ENCODE data around the gene PDCD7.

The PDCD7 gene

DNA sequence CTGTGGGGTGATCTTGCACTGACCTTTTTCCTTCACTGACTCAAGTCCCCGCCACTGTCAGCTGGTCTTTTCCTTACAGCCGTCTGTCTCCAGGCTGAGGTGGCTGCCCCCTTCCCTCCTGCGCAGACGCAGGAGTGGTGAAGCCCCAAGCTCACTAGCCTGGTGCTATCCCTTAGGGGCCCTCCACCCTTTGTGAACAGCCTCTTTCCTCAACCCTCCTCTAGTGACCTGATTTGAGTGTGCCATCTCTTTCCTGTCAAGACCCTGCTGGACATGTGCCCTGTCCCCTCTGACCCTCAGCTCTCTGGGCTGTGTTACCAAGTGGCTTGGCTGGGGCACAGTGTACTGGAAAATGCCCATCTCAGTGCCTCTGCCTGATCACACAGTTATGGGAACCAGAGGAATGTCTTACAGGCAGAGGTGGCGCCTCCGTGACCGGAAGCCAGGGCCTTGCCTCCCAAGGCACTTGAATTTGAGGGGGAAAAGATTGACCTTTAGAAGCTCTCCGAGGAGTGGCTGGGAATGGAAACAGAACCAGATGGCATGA lies 48.3 kb downstream of the PDCD7 start:
- TF ChIP-seq POU2F2 (IDR thresholded peaks at IDR 0.05; ENCODE audit: low read depth, low read length) (no peak), POLR2A (IDR thresholded peaks at IDR 0.05; ENCODE audit: low read depth, low read length) (no peak), SPI1 (IDR thresholded peaks at IDR 0.05; ENCODE audit: low read depth, low read length) (no peak), TAF1 (IDR thresholded peaks at IDR 0.05; ENCODE audit: low read depth, low read length) (no peak), PAX5 (IDR thresholded peaks at IDR 0.05; ENCODE audit: insufficient read depth, low read length, severe bottlenecking) (no peak), POLR2AphosphoS5 (IDR thresholded peaks at IDR 0.05; ENCODE audit: low read depth, low read length) (no peak)
- DNase-seq (ENCODE audit: insufficient read length, low spot score) (no peak), FAIRE-seq (no peak)

DNA sequence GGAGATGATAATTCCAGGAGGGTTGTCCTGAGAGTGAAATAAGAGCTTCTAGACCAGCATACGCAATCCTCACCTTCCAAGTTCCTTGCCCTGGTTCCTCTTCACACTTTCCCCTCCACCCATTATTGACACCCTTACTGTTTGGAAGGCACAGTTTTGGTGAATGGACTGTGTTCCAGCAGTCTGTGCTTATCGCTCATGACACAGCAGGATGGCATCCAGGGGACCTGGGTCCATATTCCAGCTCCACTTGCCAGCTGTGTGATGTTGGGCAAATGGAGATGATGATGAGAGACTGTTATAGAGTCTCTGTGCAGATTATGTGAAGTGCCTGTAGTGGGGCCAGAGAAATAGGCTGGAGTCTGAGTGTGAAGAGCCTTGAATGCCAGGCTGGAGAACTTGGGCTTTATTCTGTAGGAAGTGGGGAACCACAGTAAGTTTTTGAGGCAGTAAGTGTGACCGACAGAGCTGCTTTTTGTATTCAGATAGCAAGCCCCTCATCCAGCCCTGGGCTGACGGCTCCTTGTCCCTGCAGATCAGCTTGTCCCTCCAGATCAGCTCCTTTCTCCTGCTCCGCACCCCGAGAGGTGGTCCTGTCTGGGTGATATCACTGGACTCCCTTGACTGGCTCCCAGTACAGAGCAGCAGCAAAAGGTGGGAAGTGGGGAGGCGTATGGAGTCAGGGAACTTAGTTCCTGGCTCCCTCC lies 49.0 kb downstream of the PDCD7 start:
- no peak for DNase-seq (ENCODE audit: insufficient read length, low spot score)
- FAIRE-seq: no peak
- TF ChIP-seq POLR2A (IDR thresholded peaks at IDR 0.05; ENCODE audit: low read depth, low read length) (no peak), TAF1 (IDR thresholded peaks at IDR 0.05; ENCODE audit: low read depth, low read length) (no peak), PAX5 (IDR thresholded peaks at IDR 0.05; ENCODE audit: insufficient read depth, low read length, severe bottlenecking) (no peak)

DNA sequence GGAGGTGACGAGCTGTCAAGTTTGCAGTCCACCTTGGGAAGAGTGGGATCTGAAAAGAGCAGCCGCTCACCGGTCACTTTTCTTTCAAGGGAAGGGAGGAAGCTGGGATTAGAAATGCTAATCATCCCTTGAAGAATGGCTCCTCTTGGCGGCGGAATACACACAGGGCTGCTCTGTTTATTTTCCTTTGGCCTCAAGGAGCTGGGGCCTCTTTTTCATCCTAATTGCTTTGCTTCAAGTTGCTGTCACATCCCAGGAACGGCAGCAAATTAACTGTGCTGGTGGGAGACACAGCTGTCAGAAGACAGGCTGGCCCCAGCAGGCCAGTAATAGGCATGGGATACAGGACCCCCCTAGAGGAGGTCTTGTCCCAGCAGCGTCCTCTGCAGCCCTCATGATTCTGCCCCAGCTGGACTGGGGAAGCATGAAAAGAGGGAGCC lies 50.3 kb downstream of the PDCD7 start:
- no peak for DNase-seq (ENCODE audit: insufficient read length, low spot score)

DNA sequence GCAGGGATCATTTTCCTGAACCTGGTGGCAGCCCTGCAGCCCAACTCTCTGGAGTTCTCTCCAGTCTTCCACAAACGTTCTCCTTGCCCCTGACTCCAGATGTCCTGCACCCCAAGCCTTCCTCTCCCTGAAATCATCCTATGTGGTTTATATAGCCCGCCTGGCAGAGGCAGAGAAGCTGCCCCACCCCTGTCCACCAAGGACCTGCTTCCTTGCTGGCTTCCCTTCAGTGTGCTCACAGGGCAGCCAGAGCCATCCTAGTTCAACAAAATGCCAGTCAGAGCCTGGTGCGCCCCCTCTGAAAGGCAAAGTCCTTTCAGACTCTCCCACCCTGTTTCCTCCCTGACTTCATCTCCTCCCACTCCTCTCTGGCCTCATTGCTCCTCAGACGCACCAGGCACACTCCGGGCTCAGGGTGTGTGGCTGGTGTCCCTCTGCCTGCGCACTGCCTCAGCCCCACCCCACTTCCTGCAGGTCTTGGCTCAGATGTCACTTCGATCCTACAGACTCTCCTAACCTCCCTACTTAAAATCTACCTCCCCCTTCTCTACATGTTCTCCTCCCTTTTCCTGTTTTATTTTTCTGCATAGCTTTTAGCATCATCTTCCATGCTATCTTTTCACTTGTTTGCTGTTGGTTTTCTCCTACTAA lies 51.2 kb downstream of the PDCD7 start:
- TF ChIP-seq POLR2A (IDR thresholded peaks at IDR 0.05; ENCODE audit: low read depth, low read length) (no peak), SPI1 (IDR thresholded peaks at IDR 0.05; ENCODE audit: low read depth, low read length) (no peak), POU2F2 (IDR thresholded peaks at IDR 0.05; ENCODE audit: low read depth, low read length) (no peak), TAF1 (IDR thresholded peaks at IDR 0.05; ENCODE audit: low read depth, low read length) (no peak), POLR2AphosphoS5 (IDR thresholded peaks at IDR 0.05; ENCODE audit: low read depth, low read length) (no peak), PAX5 (IDR thresholded peaks at IDR 0.05; ENCODE audit: insufficient read depth, low read length, severe bottlenecking) (no peak)
- no peak for FAIRE-seq
- DNase-seq (ENCODE audit: insufficient read length, low spot score): no peak

More for the DNA sequence above, 50.3 kb downstream of the PDCD7 start:
- FAIRE-seq: no peak
- TF ChIP-seq POLR2AphosphoS5 (IDR thresholded peaks at IDR 0.05; ENCODE audit: low read depth, low read length) (no peak), POLR2A (IDR thresholded peaks at IDR 0.05; ENCODE audit: low read depth, low read length) (no peak), TAF1 (IDR thresholded peaks at IDR 0.05; ENCODE audit: low read depth, low read length) (no peak), PAX5 (IDR thresholded peaks at IDR 0.05; ENCODE audit: insufficient read depth, low read length, severe bottlenecking) (no peak), SPI1 (IDR thresholded peaks at IDR 0.05; ENCODE audit: low read depth, low read length) (no peak), POU2F2 (IDR thresholded peaks at IDR 0.05; ENCODE audit: low read depth, low read length) (no peak)

DNA sequence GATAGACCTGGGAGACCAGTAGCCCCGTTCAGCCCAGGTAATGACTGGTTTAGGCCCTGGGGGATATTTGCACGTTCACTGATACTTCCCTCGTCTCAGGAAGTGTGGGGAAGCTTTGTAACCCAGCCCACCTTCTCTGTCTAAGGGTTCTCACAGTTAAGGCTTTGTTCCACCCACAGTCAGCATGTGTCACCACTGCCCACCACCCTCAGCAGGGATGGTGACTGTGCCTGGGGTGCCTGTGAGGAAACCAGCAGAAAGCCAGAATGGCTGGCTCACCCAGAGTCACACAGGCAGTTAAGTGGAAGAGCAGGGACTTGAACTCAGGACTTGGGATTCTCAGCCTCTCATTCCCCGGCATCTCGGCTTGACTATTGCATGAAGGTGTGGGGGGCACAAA lies 51.9 kb downstream of the PDCD7 start:
- FAIRE-seq: no peak
- DNase-seq (ENCODE audit: insufficient read length, low spot score): no peak
- no peak for TF ChIP-seq SPI1 (IDR thresholded peaks at IDR 0.05; ENCODE audit: low read depth, low read length)
- no peak for TF ChIP-seq POLR2AphosphoS5 (IDR thresholded peaks at IDR 0.05; ENCODE audit: low read depth, low read length)
- TF ChIP-seq POU2F2 (IDR thresholded peaks at IDR 0.05; ENCODE audit: low read depth, low read length): no peak
- no peak for TF ChIP-seq POLR2A (IDR thresholded peaks at IDR 0.05; ENCODE audit: low read depth, low read length)
- no peak for TF ChIP-seq TAF1 (IDR thresholded peaks at IDR 0.05; ENCODE audit: low read depth, low read length)
- no peak for TF ChIP-seq PAX5 (IDR thresholded peaks at IDR 0.05; ENCODE audit: insufficient read depth, low read length, severe bottlenecking)

DNA sequence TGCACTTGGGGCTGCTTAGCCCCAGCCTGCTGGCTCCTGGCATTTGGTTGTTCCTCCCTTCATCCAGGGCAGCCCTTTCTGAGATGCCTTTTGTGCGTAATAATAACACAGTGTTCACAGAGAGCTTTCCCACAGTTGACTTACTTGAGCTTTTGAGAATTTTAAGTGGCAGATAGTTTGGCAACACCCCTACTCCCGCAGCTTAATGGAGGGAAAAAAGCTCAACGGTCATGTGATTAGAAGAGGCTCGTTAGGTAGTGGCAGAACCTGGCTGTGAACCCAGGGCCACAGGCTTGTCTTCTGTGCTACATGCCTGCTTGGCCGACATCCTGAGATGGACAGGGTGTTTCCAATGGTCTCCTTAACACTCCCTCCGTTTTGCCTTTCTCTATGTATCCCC lies 52.3 kb downstream of the PDCD7 start:
- DNase-seq (ENCODE audit: insufficient read length, low spot score) (no peak), FAIRE-seq (no peak)
- TF ChIP-seq TAF1 (IDR thresholded peaks at IDR 0.05; ENCODE audit: low read depth, low read length): no peak
- TF ChIP-seq POLR2AphosphoS5 (IDR thresholded peaks at IDR 0.05; ENCODE audit: low read depth, low read length): no peak
- no peak for TF ChIP-seq POU2F2 (IDR thresholded peaks at IDR 0.05; ENCODE audit: low read depth, low read length)
- TF ChIP-seq SPI1 (IDR thresholded peaks at IDR 0.05; ENCODE audit: low read depth, low read length): no peak
- TF ChIP-seq POLR2A (IDR thresholded peaks at IDR 0.05; ENCODE audit: low read depth, low read length): no peak

DNA sequence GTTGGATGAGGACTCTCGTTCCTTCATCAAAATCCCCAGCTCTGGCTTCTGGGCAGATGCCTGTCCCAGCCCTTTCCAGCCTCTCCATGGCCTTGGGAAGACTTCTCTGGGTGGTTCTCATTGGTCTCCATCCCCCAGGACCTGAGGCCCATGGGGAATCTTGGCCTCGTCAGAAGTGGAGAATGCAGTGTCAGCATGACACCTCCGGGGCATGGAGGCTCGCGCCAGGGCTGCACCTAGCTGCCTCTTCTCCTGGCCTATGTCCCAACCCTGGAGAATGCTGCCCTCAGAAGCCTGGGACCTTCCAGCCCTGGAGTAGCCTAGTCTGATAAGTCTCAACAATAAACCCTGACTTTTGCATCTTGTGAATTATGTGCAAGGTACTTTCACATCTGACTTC lies 54.0 kb downstream of the PDCD7 start:
- TF ChIP-seq PAX5 (IDR thresholded peaks at IDR 0.05; ENCODE audit: insufficient read depth, low read length, severe bottlenecking) (no peak), SPI1 (IDR thresholded peaks at IDR 0.05; ENCODE audit: low read depth, low read length) (no peak), POLR2AphosphoS5 (IDR thresholded peaks at IDR 0.05; ENCODE audit: low read depth, low read length) (no peak), POLR2A (IDR thresholded peaks at IDR 0.05; ENCODE audit: low read depth, low read length) (no peak), TAF1 (IDR thresholded peaks at IDR 0.05; ENCODE audit: low read depth, low read length) (no peak), POU2F2 (IDR thresholded peaks at IDR 0.05; ENCODE audit: low read depth, low read length) (no peak)
- FAIRE-seq (no peak), DNase-seq (ENCODE audit: insufficient read length, low spot score) (no peak)

GRCh38 chr15:65077981-65078352 lies 55.6 kb downstream of the PDCD7 start:
- peak; percentile 42 for DNase-seq (ENCODE audit: insufficient read length, low spot score)
- no peak for FAIRE-seq

DNA sequence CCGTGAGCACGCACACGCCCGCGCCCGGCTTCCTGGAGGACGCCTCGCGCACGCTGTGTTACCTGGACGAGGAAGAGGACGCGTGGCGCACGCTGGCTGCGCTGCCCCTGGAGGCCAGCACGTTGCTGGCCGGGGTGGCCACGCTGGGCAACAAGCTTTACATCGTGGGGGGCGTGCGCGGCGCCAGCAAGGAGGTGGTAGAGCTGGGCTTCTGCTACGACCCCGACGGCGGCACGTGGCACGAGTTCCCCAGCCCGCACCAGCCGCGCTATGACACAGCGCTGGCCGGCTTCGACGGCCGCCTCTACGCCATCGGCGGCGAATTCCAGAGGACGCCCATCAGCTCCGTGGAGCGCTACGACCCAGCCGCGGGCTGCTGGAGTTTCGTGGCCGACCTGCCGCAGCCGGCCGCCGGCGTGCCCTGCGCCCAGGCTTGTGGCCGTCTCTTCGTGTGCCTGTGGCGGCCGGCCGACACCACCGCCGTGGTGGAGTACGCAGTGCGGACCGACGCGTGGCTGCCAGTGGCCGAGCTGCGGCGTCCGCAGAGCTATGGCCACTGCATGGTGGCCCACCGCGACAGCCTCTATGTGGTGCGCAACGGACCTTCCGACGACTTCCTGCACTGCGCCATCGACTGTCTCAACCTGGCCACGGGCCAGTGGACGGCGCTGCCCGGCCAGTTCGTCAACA lies 56.2 kb downstream of the PDCD7 start:
- DNase-seq (ENCODE audit: insufficient read length, low spot score): no peak
- TF ChIP-seq POU2F2 (IDR thresholded peaks at IDR 0.05; ENCODE audit: low read depth, low read length) (no peak), PAX5 (IDR thresholded peaks at IDR 0.05; ENCODE audit: insufficient read depth, low read length, severe bottlenecking) (no peak), POLR2AphosphoS5 (IDR thresholded peaks at IDR 0.05; ENCODE audit: low read depth, low read length) (no peak), SPI1 (IDR thresholded peaks at IDR 0.05; ENCODE audit: low read depth, low read length) (no peak), TAF1 (IDR thresholded peaks at IDR 0.05; ENCODE audit: low read depth, low read length) (no peak), POLR2A (IDR thresholded peaks at IDR 0.05; ENCODE audit: low read depth, low read length) (no peak)
- FAIRE-seq: no peak

More at GRCh38 chr15:65077981-65078352, 55.6 kb downstream of the PDCD7 start:
- TF ChIP-seq POU2F2 (IDR thresholded peaks at IDR 0.05; ENCODE audit: low read depth, low read length): no peak
- TF ChIP-seq TAF1 (IDR thresholded peaks at IDR 0.05; ENCODE audit: low read depth, low read length): no peak

Data from GM12891 (cell line).